Parathyroid adenoma (tissue), 2 donors: ENCODE results near the gene PRKCE.

Experiments used
- H2AFZ ChIP-seq: fragments of 300-600 bp; sonication (generic); one replicate; pipeline ENCODE4 v1.7.0; 2017; ENCODE audit warnings: antibody characterized with exemption, mild to moderate bottlenecking
- H3K27ac ChIP-seq: fragments of 300-600 bp; sonication (generic); one replicate; pipeline ENCODE4 v1.7.0; 2017
- H3K27me3 ChIP-seq: fragments of 300-600 bp; sonication (generic); one replicate; pipeline ENCODE4 v1.7.0; 2017; ENCODE audit warnings: low read length; ENCODE audit not compliant: control insufficient read depth, insufficient read depth
- H3K36me3 ChIP-seq: fragments of 300-600 bp; sonication (generic); one replicate; pipeline ENCODE4 v1.7.0; 2017; ENCODE audit warnings: low read length; ENCODE audit not compliant: control insufficient read depth, insufficient read depth
- H3K4me1 ChIP-seq: fragments of 300-600 bp; sonication (generic); one replicate; pipeline ENCODE4 v1.7.0; 2017; ENCODE audit warnings: control low read depth
- H3K4me2 ChIP-seq: fragments of 300-600 bp; sonication (generic); one replicate; pipeline ENCODE4 v1.7.0; 2017; ENCODE audit warnings: low read length
- H3K4me3 ChIP-seq: fragments of 300-600 bp; sonication (generic); one replicate; pipeline ENCODE4 v1.7.0; 2017; ENCODE audit warnings: low read depth, low read length
- H3K79me2 ChIP-seq: fragments of 300-600 bp; sonication (generic); one replicate; pipeline ENCODE4 v1.7.0; 2017; ENCODE audit warnings: control low read depth
- H3K9ac ChIP-seq: fragments of 300-600 bp; sonication (generic); one replicate; pipeline ENCODE4 v1.7.0; 2017; ENCODE audit warnings: mild to moderate bottlenecking
- H3K9me3 ChIP-seq: fragments of 300-600 bp; sonication (generic); one replicate; pipeline ENCODE4 v1.7.0; 2017; ENCODE audit warnings: low read length; ENCODE audit not compliant: control insufficient read depth
- TF ChIP-seq, protein P1 (sequence below): fragments of 300-600 bp; sonication (generic); IDR thresholded peaks from one replicate; pipeline ENCODE4 v1.7.0; 2017; ENCODE audit warnings: antibody characterized with exemption, mild to moderate bottlenecking
- donor health status: primary hyperparathyroidism.

The PRKCE gene

DNA sequence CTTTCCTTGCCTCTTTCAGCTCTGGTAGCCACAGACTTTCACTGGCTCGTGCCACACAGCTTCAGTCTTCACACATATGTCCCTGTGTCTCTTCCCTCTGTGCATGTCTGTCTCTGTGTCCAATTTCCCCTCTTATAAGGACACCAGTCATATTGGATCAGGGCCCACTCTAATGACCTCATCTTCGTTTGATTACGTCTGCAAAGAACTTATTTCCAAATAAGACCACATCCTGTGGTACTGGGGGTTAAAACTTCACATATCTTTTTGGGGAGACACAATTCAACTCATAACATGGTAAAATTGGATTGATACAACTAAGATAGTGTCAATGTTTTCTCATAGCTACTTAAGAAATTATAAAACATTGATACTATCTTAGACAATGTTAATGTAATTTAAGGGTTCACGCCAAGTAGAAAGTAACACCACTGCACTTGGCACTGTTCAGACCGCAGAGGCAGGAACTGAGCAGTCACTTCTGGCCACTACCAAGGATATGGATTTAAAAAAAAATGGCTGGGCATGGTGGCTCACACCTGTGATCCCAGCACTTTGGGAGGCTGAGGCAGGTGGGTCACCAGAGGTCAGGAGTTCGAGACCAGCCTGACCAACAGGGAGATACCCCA, 526.1 kb downstream of the PRKCE start:
- no peaks in the 10 kb centered on the region for H3K9me3 ChIP-seq
- H3K79me2 ChIP-seq: no peaks in the 10 kb centered on the region
- H3K4me1 ChIP-seq: peaks cover 38% of the 10 kb centered on the region
- H3K36me3 ChIP-seq: no peaks in the 10 kb centered on the region
- no peak overlapping the region for H3K4me2 ChIP-seq
- TF ChIP-seq, protein P1, sequence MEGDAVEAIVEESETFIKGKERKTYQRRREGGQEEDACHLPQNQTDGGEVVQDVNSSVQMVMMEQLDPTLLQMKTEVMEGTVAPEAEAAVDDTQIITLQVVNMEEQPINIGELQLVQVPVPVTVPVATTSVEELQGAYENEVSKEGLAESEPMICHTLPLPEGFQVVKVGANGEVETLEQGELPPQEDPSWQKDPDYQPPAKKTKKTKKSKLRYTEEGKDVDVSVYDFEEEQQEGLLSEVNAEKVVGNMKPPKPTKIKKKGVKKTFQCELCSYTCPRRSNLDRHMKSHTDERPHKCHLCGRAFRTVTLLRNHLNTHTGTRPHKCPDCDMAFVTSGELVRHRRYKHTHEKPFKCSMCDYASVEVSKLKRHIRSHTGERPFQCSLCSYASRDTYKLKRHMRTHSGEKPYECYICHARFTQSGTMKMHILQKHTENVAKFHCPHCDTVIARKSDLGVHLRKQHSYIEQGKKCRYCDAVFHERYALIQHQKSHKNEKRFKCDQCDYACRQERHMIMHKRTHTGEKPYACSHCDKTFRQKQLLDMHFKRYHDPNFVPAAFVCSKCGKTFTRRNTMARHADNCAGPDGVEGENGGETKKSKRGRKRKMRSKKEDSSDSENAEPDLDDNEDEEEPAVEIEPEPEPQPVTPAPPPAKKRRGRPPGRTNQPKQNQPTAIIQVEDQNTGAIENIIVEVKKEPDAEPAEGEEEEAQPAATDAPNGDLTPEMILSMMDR: no peak
- no peak overlapping the region for H3K9ac ChIP-seq
- H3K27me3 ChIP-seq: no peaks in the 10 kb centered on the region
- H3K27ac ChIP-seq: no peak overlapping the region
- no peak overlapping the region for H3K4me3 ChIP-seq
- no peak overlapping the region for H2AFZ ChIP-seq

DNA sequence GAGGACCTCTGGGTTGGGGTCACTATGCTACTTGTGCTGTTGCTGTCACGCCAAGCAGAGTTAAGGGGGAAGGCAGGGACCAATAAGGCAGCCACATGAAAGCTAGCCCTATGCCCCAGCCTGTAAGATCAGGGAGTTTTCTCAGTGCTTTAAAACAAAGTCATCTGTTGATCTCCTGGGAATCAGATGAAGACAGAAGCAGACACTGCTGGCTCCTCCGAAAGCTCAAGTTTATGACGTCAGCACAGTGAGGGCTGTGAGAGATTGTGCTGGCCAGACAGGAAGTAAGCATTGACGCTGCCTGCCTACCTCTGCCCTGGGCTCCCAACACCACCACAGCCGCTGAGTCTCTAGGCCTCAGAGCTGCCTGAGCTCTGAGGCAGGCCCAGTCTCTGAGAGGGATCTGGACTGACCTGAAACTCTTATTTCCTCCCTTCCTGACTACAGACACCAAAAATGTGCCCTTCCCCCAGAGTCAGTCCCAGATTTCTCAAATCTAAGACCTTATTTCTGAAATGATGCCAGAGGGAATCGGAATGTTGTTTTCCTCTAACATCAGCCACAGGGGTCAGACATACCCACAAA, 527.7 kb downstream of the PRKCE start:
- no peaks in the 10 kb centered on the region for H3K27me3 ChIP-seq
- no peak overlapping the region for H3K9ac ChIP-seq
- H3K4me3 ChIP-seq: peak overlapping the region; percentile 12
- H3K27ac ChIP-seq: peak overlapping the region; percentile 67
- H3K4me1 ChIP-seq: peaks cover 38% of the 10 kb centered on the region
- TF ChIP-seq, protein P1: no peak
- no peaks in the 10 kb centered on the region for H3K9me3 ChIP-seq
- H3K79me2 ChIP-seq: no peaks in the 10 kb centered on the region
- H3K36me3 ChIP-seq: no peaks in the 10 kb centered on the region
- H3K4me2 ChIP-seq: peak overlapping the region; percentile 56
- H2AFZ ChIP-seq: peak overlapping the region; percentile 56

DNA sequence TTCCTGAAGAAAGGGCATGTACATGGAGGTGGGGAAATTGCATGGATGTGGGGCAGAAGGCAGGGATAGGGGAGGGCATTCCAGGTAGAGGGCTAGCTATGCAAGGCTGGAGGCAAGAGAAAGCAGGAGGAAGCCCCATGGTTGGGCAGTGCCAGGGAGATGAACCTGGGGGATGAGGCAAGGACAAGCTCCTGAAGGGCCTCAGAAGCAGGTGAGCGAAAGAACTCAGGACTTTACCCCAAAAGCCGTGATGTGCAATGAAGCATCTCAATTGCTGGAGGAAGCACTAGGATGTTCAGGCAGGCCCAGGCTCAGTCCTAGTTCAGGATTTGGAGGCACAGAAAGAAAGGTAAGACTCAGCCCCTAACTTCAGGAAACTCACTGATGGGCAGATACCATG, 528.7 kb downstream of the PRKCE start:
- Histone ChIP-seq H3K79me2 (no peaks in the 10 kb centered on the region), H3K4me2 (no peak overlapping the region), H3K4me1 (peaks cover 27% of the 10 kb centered on the region), H2AFZ (no peak overlapping the region), H3K4me3 (no peak overlapping the region), H3K27ac (peak overlapping the region; percentile 67), H3K27me3 (no peaks in the 10 kb centered on the region), H3K36me3 (no peaks in the 10 kb centered on the region), H3K9me3 (no peaks in the 10 kb centered on the region), H3K9ac (no peak overlapping the region)
- TF ChIP-seq, protein P1: no peak

DNA sequence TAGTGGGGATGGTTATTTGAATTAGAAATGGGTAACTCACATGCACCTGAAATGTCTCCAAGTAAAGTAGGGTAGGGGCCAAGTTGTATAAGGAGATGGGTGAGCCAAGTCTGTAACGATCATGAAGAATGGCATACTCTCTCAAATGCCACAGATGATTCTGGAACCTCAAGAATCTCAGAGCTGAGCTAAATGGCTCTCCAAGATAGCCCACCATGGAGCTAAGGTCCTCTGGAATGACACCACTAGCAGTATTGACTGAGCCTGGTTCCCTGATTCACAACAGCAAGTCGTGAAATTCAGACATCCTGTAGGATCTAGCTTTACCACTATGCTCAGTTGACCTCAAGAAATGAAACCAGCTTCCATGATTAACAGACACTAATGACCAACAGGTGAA, 529.8 kb downstream of the PRKCE start:
- H2AFZ ChIP-seq: no peak overlapping the region
- no peak overlapping the region for H3K4me3 ChIP-seq
- H3K9ac ChIP-seq: no peak overlapping the region
- no peak overlapping the region for H3K4me2 ChIP-seq
- H3K27me3 ChIP-seq: no peaks in the 10 kb centered on the region
- TF ChIP-seq, protein P1: no peak
- peaks cover 22% of the 10 kb centered on the region for H3K4me1 ChIP-seq
- H3K27ac ChIP-seq: no peak overlapping the region
- H3K9me3 ChIP-seq: no peaks in the 10 kb centered on the region
- no peaks in the 10 kb centered on the region for H3K79me2 ChIP-seq
- H3K36me3 ChIP-seq: no peaks in the 10 kb centered on the region
